ENCODE results near the gene PWWP2B.

The PWWP2B gene

GRCh38 chr10:132399117-132400035 is 2.4 kb downstream of the PWWP2B start:
- no peak for TF ChIP-seq POLR2A (IDR thresholded peaks at IDR 0.05; ENCODE audit: low read depth, low read length)
- no peak for FAIRE-seq
- DNase-seq (ENCODE audit: insufficient read length, low spot score) = no peak

DNA sequence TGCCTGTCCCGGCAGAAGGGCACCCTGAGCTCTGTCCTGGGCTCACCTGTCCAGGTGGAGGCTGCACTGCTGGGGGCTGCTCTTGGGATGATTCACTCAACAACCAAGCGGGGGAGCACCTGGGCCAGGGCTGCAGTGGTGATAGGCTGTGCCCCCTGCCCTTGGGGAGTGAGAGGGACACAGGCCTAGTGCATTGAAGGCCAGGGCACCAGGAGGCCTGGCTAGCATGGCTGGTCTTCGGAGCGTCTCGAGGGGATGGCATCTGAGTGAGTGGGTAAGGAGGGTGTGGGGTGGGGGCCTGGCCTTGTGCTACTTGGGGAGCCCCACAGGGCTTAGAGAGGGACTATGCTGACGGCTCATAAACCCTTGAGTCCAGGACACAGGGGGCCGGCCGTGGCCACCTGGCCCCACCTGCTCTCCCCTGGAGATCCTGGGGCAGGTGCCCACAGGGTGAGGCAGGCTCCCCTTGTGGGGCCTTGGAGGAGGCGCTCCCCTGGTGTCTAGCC is 3.1 kb downstream of the PWWP2B start:
- DNase-seq (ENCODE audit: insufficient read length, low spot score) (no peak), FAIRE-seq (no peak)
- no peak for TF ChIP-seq POLR2A (IDR thresholded peaks at IDR 0.05; ENCODE audit: low read depth, low read length)

DNA sequence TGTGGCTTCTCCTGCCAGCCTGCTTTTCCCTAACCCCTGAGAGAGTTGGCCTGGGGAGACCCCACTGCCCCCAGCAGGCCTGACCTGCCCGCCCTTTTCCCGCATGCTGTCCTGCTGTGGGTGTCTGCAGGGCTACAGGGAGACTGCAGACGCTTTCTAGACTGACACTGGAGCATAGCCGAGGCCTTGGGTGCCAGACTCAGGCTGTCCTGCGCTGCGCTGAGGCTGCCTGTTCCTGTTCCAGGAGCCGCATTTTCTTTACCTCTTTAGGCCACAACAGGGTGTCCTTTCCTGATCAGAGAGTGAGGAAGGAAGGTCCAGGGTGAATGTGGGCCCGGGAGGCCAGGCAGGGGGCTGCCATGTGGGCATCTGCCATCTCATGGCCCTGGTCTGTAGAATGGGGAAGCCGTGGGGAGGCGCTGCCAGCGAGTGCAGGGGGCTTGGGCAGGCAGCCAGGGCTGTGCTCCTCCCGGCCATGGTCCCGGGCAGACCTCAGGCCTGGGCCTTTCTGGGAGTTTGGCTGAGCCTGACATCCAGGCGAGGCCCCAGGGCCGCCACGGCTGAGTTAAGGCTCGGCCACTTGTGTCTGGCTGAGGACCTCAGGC is 3.6 kb downstream of the PWWP2B start:
- DNase-seq (ENCODE audit: insufficient read length, low spot score) (no peak), FAIRE-seq (no peak)
- no peak for TF ChIP-seq POLR2A (IDR thresholded peaks at IDR 0.05; ENCODE audit: low read depth, low read length)

GRCh38 chr10:132401401-132402118 is 4.6 kb downstream of the PWWP2B start:
- no peak for DNase-seq (ENCODE audit: insufficient read length, low spot score)
- no peak for TF ChIP-seq POLR2A (IDR thresholded peaks at IDR 0.05; ENCODE audit: low read depth, low read length)
- FAIRE-seq = no peak

- no peak for DNase-seq (ENCODE audit: insufficient read length, low spot score)
- no peak for FAIRE-seq
- no peak for TF ChIP-seq POLR2A (IDR thresholded peaks at IDR 0.05; ENCODE audit: low read depth, low read length)
Observed at GRCh38 chr10:132402781-132403241, 5.8 kb downstream of the PWWP2B start.

- DNase-seq (ENCODE audit: insufficient read length, low spot score) (no peak), FAIRE-seq (no peak)
- TF ChIP-seq POLR2A (IDR thresholded peaks at IDR 0.05; ENCODE audit: low read depth, low read length) = no peak
Observed at GRCh38 chr10:132403511-132404168, 6.6 kb downstream of the PWWP2B start.

DNA sequence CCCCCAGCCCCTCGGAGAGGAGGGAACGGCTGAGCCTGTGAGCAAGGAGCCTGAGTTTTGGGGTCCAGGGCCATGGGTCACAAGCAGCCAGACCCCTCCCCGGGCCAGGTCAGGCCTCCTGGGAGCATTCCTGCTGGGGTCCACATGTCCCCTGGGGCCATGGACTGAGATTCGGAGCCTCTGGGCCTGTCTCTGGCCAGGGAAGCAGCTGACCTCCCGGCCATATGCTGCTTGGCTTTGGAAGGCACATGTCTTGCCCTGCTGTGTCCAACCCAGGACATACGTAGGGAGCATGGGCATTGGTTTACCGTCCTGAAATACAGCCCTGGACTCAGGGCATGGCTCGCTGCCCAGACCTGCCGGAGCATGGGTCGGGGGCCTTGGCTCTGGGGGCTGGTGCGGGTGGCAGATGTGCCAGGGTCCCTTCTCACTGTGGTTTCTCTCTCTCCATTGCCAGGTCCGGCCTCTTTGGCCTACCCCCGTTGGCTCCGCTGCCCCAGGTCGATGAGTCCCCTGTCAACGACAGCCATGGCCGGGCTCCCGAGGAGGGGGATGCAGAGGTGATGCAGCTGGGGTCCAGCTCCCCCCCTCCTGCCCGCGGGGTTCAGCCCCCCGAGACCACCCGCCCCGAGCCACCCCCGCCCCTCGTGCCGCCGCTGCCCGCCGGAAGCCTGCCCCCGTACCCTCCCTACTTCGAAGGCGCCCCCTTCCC is 7.3 kb downstream of the PWWP2B start:
- TF ChIP-seq POLR2A (IDR thresholded peaks at IDR 0.05; ENCODE audit: low read depth, low read length) = no peak
- DNase-seq (ENCODE audit: insufficient read length, low spot score) (no peak), FAIRE-seq (no peak)

GRCh38 chr10:132404911-132405462 is 8.0 kb downstream of the PWWP2B start:
- no peak for TF ChIP-seq POLR2A (IDR thresholded peaks at IDR 0.05; ENCODE audit: low read depth, low read length)
- DNase-seq (ENCODE audit: insufficient read length, low spot score) (no peak), FAIRE-seq (no peak)

- DNase-seq (ENCODE audit: insufficient read length, low spot score) (no peak), FAIRE-seq (no peak)
- TF ChIP-seq POLR2A (IDR thresholded peaks at IDR 0.05; ENCODE audit: low read depth, low read length) = no peak
Observed at GRCh38 chr10:132405463-132405991, 8.5 kb downstream of the PWWP2B start.

DNA sequence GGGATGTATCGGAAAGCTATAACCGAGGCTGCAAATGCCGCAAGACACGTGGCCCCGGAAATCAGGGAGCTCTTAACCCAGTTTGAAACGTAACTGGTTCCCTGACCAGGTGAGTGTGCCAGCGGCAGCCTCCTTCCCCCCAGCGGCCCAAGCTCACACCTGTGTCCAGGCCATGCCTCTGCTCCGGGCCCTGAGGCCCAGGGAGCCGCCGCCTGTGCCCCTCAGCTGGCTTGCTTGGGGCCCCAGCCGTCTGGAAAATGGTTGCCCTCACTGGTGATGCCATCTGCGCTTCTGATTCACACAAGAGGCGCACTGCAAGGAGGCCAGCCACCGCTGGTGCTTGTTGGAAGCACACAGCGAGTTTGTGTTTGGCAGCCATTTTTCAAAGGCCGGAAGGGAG is 9.2 kb downstream of the PWWP2B start:
- DNase-seq (ENCODE audit: insufficient read length, low spot score) = no peak
- no peak for FAIRE-seq
- TF ChIP-seq POLR2A (IDR thresholded peaks at IDR 0.05; ENCODE audit: low read depth, low read length) = no peak

DNA sequence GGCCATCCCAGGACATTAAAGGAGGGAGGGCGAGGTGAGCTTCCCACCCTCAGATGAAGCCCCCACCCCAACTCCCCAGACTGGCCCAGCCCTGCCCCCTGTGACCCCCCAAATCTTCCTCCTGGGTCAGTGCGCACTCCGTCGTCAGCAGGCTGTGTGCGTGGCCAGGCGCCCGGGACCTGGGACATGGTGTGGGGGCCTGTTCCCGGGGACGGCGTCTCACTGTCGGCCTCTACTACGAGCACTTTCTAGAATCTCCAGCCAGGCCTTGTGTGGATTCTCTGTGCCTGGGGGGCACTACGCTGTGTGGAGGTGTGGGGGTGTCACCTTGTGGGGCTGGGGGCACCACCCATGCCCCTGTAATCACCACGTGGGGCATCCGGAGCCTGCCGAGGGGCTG is 9.8 kb downstream of the PWWP2B start:
- TF ChIP-seq POLR2A (IDR thresholded peaks at IDR 0.05; ENCODE audit: low read depth, low read length) = no peak
- DNase-seq (ENCODE audit: insufficient read length, low spot score) = no peak
- no peak for FAIRE-seq

GRCh38 chr10:132407243-132407746 is 10.3 kb downstream of the PWWP2B start:
- FAIRE-seq (no peak), DNase-seq (ENCODE audit: insufficient read length, low spot score) (no peak)

More at GRCh38 chr10:132407243-132407746, 10.3 kb downstream of the PWWP2B start:
- TF ChIP-seq POLR2A (IDR thresholded peaks at IDR 0.05; ENCODE audit: low read depth, low read length) = no peak
